GM04504 (cell line): ENCODE data around the gene HOXA7.

Source experiments
- DNase-seq: peaks from one replicate; pipeline ENCODE4 v3.0.0-alpha.2; 2012; ENCODE audit warnings: low read depth

Gene HOXA7

DNA sequence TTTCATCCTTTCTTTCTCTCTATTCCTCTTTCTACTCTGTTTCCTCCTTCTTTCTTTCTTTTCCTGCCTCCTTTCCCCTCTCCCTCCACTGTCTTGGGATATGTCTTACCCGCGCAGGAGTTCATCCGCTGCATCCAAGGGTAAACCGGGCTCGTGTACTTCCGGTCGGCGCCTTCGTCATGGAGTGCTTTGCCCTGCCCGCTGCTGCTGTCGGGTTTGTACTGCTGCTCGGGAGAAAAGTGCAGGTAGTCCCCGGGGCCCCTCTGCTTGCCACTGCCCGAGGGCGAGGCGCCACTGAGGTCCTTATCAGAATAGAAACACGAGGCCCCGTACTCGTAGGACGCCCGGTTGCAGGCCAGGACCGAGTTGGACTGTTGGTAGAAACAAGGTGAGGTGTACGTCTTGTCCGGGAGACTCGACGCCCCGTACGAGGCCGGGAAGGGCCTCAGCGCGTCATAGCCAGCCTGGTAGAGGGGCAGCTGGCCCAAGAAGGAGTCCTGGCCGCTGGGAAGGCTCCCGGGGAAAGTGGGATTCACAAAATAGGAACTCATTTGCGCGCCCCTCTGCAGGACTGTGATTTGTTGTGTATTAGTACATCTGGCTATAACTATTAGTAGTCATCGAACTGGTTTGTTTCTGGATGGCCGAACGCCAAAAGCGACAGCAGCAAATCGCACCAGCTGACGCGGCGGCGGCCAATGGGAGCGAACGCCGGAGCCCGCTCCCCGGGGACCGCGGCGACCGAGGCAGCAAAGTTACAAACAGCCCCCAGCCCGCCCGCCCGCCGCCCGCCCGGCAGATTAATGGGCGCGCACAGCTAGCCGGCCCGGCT, 9.1 kb downstream of the HOXA7 start, which contains the start of gene HOXA6:
Gene HOXA6 (minus strand): TSS at position 576 of the 832 bp plus-strand sequence. CDS start 25 bp downstream, at position 551.
- DNase-seq: no peak

DNA sequence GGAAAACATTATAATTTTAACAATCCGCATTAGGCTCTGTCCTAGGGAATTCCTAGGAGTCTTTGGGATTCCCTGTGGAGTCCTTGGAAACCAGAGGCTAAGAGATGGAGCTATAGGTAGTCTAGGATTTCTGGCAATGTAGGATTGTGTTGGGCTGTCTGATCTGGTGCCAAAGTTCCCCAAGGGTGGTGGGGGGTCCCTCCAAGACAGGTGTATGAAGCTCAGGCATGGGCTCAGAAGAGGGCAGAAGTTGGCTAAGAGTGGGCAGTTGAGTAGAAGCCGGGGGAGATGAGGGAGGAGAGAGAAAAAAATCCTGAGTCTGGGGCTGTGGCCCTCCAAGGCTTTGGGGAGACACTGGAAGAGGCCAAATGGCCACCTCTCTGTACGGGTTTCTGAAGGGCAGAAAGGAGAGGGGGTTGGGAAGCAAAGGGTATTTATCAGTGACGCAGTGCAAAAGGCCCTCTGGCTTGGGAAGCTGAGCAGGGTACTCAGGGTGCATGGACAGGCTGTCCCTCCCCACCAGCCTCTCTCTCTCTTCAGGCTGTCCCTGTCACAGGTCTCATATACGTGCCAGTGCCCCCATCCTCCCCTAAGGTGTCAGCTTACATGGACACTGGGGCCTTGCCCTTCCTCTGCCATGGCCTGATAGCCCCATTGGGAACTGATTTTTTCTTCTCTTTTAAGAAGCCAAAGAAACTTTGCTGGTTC, 9.8 kb downstream of the HOXA7 start:
- no peak for DNase-seq

DNA sequence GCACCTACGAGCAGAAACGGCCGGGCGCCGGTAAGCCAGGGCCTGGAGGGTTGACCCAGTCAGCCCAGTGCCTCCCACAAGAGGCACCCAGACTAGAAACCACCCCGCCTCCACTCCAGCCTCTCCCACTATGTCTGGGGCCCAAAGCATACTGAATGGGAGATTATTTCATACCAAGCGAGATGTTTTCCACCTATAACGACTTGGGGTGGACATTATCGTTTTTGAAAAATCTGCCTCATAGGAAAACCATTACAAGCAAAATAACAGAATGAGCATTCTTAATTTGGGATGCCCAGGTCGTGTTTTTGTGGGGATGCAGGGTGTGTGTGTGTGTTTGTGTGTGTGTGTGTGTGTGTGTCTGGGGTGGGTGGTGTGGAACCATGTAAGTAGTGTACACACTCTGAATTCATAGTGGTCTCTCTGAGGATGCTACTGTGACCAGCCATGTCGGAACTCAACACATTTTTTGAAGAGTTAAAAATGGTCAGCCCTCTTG, 10.5 kb downstream of the HOXA7 start:
- DNase-seq: no peak

DNA sequence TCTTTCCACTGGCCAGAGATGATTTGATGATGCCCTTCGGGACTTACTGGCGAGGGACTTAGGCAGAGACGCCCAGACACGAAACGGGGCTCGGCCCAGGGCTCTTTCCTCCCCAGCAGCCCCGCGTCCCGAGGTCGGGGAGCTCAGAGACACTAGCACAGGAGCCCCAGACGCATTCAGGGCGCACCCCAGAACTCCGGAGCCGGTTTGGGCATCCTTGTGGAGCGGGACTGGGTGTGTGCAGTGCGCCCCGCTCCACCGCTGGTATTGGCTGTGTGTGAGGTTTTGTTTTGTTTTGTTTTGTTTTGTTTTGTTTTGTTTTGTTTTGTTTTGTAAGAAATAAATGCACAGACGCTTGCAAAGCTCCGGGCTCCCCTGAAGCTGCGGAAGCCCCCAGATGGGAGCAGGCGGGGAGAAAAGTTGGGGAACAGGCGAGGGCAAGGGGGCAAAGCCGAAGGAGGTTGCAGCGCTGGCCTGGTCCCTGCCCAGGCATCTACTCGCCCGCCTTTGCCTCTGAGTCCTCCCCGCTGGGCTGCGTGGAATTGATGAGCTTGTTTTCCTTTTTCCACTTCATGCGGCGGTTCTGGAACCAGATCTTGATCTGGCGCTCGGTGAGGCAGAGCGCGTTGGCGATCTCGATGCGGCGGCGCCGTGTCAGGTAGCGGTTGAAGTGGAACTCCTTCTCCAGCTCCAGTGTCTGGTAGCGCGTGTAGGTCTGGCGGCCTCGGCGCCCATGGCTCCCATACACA, 11.1 kb downstream of the HOXA7 start:
- DNase-seq: no peak

DNA sequence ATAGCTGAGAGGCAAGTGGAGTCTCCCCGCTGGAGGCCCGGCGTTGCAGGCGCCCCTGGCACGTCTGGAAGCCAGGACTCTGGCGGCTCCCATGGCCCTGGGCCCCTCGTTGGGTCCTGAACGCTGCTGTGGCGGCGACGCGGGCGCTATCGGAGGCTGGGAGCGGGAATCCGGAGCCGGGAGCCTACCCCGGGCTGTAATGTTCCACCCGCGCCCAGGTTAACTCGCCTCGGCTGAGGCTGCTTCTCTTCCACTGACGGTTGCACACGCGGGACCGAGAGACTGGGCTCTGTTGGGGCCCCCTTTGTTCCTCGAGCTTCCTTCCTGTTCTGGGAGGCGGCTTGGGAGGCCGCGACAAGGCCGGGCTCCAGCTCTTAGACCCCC, 11.7 kb downstream of the HOXA7 start:
- no peak for DNase-seq

DNA sequence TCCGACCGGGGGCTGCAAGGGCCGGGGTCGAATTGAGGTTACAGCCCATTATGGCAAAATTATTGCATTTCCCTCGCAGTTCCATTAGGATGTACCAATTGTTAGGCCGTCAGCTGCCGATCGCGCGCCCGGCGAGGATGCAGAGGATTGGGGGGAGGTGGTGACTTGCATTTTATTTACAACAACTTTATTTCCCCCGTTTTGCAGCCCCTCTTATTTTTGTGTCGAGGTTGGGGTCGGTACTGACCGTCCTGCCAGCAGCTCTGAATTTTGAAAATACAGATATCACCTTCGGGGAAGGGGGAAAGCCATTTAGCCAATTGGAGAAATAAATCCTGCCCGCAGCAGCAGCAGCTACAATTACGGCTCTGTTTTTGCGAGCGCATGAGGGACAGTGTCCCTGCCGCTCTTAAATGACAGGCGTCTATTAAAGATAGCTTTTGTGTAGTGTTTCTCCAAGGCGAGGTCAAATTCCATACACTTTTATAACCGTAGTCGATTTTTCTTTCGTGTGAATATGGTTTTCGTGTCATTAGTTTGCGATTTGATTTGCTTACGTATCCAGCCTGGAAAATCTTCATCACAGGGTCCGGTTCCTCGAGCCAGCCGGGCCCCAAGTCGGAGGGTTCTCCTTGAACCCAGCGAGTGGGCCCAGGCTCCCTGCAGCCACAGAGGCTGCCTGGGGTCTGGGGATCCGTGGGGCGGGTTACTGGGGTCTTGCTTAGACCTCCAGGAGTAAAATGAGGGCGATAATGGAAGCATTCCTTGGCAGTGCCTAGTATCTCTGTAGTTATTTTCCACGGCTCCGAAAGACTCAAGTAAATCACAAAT, 12.3 kb downstream of the HOXA7 start:
- DNase-seq: no peak

DNA sequence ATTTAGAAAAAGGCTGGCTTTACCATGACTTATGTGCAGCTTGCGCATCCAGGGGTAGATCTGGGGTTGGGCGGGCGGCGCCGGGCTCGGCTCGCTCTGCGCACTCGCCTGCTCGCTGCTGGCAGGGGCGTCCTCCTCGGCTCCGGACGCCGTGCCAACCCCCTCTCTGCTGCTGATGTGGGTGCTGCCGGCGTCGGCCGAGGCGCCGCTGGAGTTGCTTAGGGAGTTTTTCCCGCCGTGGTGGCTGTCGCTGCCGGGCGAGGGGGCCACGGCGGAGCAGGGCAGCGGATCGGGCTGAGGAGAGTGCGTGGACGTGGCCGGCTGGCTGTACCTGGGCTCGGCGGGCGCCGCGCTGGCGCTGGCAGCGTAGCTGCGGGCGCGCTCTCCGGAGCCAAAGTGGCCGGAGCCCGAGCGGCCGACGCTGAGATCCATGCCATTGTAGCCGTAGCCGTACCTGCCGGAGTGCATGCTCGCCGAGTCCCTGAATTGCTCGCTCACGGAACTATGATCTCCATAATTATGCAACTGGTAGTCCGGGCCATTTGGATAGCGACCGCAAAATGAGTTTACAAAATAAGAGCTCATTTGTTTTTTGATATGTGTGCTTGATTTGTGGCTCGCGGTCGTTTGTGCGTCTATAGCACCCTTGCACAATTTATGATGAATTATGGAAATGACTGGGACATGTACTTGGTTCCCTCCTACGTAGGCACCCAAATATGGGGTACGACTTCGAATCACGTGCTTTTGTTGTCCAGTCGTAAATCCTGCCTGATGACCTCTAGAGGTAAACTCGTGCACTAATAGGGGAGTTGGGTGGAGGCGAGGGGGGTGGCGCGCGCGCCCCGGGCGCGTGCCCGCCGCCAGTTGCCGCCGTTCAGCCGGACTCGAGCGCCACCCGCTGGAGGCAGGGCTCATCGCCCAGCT, 13.2 kb downstream of the HOXA7 start, which contains the start of gene HOXA5:
Gene HOXA5 (minus strand): TSS at position 659 of the 927 bp plus-strand sequence. CDS start 74 bp downstream, at position 585.
- no peak for DNase-seq

DNA sequence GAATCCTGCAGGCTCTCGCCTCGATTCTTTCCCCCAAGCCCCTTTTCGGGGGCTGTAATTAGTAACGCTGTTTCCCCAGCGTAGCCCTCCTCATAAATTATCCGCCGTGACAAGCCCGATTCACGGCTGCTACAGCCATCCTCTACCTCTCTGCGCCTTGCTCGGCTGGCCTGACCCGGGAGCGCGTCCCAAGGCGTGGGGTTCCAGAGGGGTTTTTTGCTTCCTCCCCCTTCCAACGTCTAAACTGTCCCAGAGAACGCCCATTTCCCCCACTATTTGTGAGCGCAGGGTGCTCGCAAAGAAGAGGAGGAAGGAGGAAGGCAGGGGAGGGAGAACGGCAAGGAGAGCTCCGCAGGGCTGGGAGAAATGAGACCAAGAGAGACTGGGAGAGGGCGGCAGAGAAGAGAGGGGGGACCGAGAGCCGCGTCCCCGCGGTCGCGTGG, 13.9 kb downstream of the HOXA7 start:
- DNase-seq: no peak

DNA sequence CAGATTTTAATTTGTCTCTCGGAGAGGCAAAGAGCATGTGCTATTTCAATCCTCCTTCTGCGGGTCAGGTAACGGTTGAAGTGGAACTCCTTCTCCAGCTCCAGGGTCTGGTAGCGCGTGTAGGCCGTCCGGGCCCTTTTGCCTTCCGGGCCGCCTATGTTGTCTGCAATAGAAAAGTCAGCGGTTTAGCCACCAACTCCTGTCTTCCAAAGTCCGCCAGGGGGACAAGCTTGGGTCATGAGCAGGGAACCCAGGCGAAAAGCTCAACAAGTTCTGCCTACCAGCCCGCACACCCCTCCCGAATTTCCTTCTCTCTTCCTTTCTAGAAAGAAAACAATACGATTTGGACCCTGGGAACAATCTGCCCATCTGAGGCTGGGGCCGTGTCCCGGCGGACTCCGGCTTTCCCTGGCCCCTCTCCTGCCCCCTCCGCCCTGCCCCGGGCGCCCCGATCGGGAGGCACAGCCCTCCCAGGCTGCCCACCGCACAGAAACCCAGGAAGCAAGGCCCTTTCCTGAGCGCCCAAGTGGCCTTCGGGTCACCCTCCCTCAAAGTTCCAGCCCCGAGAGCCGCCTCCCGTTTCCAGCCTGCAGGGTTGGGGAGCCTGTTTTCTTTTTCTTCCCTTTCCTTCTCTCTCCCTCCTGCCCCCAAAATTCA, 14.4 kb downstream of the HOXA7 start:
- DNase-seq: no peak

DNA sequence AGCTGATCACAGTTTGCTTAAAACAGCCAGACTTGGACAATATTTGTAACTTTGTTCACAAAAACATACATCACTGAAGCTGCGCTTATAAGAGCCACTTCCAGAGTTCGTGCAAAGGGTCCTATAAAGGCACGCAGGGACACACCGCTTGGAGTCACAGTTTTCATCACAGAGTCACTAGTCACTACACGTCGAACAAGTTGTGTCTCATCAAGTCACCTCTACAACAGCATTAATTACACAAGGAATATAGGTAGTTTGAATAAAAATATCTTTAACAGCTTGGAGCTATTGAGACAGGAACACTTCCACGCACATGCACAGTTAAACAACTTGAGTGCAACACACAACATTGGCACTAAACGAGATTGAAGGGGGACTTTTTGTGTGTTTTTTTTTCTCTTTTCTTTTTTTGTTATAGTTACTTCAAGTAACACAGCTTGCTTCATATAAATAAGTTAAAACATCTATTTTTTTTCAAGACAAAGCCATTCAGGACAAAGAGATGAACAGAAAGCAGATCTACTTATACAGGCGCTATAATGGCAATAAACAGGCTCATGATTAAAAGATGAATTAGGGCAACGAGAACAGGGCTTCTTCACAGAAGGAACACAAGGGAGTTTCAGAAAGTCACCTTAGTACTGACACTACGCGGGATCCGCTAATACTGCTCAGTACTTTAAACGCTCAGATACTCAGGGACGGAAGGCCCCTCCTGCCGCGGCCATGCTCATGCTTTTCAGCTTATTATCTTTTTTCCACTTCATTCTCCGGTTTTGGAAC, 15.1 kb downstream of the HOXA7 start:
- DNase-seq: no peak

DNA sequence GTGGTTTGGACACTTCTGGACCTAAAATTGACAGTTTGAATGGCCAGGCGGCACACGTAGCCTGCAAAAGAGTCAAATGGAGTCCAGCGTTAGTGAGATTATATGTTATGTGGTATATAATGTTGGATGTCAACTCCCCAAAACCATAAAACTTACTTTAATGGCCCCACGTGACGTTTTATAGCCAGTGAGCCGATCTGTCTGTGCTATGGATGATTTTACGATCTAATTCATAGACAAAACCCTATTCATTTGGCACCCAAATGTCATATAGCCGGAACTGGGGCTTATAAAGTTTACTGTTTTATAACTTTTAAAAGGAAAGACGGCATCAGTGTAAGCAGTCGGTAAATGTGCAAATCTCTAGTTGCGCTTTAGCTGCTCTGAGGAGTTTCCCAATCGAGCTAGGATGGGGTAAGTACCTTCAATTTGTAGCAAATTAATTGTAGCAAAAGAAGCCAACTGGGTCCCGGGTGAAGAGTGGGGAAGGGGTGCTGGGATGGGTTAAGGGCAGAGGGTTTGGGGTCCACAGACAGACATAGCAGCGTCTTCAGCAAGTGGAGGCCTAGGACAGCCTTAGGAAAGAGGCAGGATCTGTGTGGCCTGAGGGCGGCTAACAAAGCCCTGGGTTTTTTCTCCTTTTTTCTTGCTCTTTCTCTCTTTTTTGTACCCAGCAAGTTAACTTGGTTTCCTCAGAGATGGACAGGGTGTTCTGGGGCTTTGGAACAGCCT, 16.2 kb downstream of the HOXA7 start:
- DNase-seq: no peak

DNA sequence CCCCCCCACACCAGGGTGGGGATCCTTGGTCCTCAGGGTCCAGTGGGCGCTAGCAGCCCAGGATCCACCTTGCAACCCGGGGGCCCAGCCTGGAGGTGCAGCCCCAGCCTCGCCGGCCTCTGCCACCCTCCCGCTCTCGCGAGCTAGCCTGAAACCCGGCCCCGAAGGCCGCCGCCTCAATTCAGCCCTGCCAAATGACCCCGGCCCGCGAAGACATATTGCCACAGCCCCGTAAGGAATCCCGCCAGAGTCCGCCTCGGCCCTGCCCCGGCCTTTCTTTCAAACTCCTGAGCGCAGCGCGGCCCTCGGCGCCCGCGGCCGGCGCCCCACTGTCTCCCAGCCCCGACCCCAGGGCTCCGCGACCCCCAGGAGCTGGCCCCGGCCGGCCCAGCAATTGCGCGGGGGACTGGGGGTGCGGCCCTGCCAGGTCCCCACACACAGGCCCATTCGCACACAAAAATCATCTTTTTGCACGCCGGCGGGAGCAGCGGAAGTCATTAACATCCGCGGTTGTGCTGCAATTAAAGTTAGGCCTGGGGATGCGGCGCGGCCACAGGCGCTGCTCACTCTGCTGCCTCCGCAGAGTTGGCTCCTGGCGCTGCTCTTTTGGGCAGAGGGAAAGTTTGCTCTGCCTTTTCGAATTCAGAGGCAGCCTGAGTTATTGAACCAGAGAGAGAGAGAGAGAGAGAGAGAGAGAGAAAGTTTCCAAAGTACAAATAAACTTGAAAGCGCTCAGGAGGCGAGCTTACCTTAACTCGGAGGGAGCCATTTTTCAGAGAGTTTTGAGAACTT, 16.9 kb downstream of the HOXA7 start:
- DNase-seq: no peak

DNA sequence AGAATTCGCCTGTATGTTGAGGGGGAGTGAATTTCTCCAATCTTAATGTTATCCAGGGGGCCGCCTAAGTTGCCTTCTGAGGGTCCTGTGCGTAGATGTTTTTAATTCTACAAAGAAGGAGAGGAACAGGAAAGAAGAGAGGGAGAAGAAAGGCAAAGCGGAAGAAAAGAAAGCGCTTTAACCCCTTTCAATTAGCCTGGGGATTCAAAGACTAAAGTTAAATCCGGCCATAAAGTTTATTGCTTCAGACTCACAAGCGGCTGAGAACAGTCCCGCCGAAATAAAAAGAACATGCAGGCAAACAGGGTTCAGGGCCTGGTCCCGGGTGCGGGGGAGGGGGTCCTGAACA, 17.5 kb downstream of the HOXA7 start:
- no peak for DNase-seq

DNA sequence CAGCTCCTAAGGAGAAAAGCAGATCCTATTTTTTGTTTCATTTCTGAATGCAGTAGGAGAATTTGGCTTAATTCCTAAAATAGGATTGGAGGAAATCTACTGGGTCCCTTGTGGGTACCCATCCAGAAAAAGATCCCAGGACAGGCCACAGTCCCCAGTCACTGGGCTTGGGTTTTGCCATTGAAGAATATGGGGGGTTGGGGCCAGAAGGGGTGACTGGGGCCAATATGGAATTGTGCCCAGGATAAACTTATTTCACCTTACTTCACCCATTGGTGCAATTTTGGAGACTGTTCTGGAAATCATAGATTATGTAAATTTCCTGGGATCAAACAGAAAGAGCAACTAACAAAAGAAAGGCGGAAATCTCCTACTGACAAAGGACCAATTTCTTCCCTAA, 18.0 kb downstream of the HOXA7 start:
- no peak for DNase-seq

DNA sequence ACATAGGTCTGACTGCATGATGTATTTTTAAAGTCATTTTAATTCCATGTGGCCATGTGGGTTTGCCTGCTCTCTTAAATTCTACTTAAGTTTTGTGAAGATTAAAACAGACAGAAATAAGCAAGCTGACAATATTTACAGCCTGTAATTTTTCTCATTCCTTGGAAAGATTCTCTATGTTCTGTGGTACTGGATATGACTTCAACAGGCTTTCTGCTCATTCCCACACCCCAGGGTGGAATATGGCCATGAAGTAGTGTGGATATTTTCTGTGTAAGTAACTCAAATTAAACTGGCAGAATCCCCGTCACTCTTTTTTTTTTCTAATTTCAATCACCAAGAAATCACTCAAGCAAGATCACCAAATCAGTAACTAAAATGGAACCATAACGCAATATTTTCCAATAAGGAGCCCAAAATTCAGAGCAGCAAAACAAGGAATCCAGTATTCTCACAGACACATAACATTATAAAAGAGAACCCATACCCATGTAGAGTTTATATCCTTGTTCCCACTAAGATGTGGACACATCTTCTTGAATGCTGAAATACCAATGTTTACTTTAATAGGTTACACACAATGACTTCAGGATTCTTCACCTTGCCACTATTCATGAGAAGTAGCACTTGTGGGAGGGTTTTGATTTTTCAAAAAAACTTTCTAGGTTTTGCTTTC, 18.7 kb downstream of the HOXA7 start:
- no peak for DNase-seq

DNA sequence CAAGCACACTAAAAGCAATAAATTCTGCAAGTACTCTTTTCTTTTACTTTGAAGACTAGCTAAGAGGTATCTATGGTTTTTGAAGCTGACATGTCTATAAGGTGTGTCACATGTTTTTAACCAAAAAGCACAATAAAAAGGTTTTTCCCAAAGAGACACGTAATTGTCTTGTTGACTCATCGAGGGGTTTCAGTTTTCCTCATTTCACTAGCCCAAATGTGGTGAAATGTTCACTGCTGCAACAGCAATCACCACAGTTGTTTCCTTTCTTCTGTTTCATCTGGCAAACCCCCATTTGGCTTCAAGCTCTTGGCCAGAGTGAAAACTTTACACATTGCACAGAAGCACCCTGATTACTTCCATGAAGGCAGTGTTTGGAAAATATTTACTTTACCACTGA, 22.1 kb downstream of the HOXA7 start:
- DNase-seq: peak; percentile 89
